GM10266 (cell line): ENCODE measurements around the gene LRBA.

Experiments
- DNase-seq: peaks from one replicate; pipeline ENCODE4 v3.0.0; 2012; ENCODE audit errors: extremely low spot score
- CTCF ChIP-seq: IDR thresholded peaks from 2 replicates; pipeline ENCODE4 v1.5.1; 2012; ENCODE audit warnings: mild to moderate bottlenecking, low read depth; ENCODE audit not compliant: control insufficient read depth, insufficient read depth; ENCODE audit errors: missing control alignments

The LRBA gene

GRCh38 chr4:150583287-150584110 is 431.6 kb downstream of the LRBA start:
- DNase-seq = no peak
- TF ChIP-seq CTCF = no peak

- TF ChIP-seq CTCF = no peak
- no peak for DNase-seq
Observed at GRCh38 chr4:150582873-150583286, 432.2 kb downstream of the LRBA start.

- no peak for TF ChIP-seq CTCF
- no peak for DNase-seq
Observed at GRCh38 chr4:150582146-150582872, 432.8 kb downstream of the LRBA start, which contains the start of gene MAB21L2. MAB21L2 (plus strand) TSS chr4:150582151; CDS start chr4:150583030, 879 bp downstream.

GRCh38 chr4:150581641-150582051 is 433.4 kb downstream of the LRBA start:
- no peak for TF ChIP-seq CTCF
- no peak for DNase-seq

- DNase-seq = no peak
- TF ChIP-seq CTCF = no peak
Observed at GRCh38 chr4:150581056-150581605, 434.0 kb downstream of the LRBA start.

GRCh38 chr4:150580306-150580705 is 434.8 kb downstream of the LRBA start:
- DNase-seq = no peak
- no peak for TF ChIP-seq CTCF
